Tracheal epithelial cell (primary cell): ENCODE data around the gene SMIM44. TPM values are rescaled to one million over a fixed set of nuclear protein-coding genes. Genes with fewer than 3 reads are reported as not detected.

Experiments used
- total RNA-seq: library from RNA; depleted of rRNA; stranded (reverse); fragments of >200 nt; gene quantifications from 2 replicates; pipeline ENCODE4 v1.2.1, GENCODE V29; 2014

SMIM44 gene
- total RNA-seq = 0.72 TPM in 1 of 2 replicates, not detected in the other

DNA sequence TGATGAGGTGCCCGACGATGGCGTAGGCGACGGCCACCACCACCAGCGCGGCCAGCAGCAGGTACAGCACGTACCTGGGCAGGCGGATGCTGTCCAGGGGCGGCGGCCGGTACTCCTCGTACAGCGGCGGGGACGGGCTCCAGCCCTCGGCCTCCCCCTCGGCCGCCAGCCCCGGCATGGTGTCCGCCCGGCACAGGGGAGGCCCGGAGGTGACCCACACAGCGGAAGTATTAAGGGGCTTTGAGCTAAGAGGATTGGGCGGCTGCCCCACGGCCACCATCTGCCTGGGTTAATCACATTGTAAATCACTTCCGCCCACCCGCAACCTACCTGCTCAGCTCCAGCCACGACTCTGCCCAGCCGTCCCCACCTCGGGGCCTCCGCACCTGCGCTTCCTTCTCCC lies at the start of gene SMIM44:
Gene SMIM44 (minus strand): TSS at position 216 of the 403 bp plus-strand sequence. CDS start 38 bp downstream, at position 178.

DNA sequence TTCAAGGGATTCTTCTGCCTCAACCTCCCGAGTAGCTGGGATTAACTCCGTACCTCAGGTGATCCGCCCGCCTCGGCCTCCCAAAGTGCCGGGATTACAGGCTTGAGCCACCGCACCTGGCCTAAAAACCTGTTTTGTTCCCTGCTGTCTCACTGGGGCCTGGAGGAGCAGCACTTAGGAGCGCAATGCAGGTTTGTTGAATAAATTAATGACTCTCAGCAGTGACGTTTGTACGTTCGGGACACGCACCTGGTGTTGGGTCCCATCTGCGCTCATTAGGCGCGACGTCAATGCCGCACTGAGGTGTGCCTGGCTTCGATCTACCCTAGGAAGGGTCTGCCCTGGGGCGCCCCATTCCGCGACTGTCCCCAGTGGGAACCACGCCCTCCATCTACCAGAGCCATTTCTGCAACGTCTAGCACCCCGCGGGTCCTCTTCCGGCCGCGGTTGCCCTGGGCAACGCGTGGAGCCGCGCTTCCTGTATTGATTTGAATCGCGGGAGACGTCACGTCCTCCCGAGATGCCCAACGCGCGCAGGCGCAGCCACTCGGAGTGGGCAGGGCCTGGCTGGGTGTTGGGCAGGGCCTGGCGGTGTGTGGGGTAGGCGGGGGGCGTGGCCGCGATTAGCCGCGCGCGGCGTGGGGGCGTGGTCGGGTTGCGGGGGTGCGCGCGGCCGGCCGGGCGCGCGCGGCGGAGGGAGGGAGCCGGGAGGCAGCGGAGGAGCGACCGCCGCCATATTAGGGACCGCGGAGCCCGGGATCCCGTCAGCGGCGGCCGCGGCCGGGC lies 22.6 kb upstream of the SMIM44 start, which contains the start of gene FZR1:
Gene FZR1 (plus strand): TSS at position 714 of the 786 bp plus-strand sequence. CDS start 16,679 bp downstream, outside the sequence.

DNA sequence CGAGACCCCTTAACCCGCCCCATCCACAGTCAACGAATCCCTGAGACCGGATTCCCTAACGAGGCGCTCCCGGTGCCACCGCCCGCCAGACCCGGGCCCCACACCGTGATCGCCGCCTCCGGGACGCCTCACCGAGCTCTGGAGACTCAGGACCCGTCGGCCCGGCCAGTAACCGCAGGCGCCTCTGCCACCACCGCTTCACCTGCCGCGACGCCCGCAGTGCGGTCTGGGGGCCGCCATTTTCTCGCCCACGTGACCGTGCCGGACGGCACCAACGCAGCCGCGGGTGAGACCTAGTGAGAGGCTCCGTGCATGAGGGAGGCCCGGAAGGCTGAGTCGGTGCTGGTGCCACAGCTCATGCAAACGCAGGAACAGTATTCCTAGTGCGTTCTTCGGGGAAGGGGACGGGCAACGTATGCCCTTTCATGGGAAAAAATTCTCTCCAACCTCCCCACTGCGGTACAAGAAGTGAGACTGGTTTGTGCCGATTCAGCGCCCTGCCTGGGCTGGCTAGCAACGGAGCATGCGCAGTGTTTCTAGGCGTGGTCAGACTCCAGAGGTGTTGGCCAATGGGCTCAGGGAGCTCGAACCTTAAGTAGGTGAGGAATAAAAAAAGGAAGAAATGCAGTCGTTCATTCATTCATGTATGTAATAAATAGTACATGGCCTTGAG lies 17.3 kb upstream of the SMIM44 start, which contains the start of gene DOHH:
Gene DOHH (minus strand): TSS at position 246 of the 673 bp plus-strand sequence. CDS start 3,860 bp downstream, outside the sequence.

DNA sequence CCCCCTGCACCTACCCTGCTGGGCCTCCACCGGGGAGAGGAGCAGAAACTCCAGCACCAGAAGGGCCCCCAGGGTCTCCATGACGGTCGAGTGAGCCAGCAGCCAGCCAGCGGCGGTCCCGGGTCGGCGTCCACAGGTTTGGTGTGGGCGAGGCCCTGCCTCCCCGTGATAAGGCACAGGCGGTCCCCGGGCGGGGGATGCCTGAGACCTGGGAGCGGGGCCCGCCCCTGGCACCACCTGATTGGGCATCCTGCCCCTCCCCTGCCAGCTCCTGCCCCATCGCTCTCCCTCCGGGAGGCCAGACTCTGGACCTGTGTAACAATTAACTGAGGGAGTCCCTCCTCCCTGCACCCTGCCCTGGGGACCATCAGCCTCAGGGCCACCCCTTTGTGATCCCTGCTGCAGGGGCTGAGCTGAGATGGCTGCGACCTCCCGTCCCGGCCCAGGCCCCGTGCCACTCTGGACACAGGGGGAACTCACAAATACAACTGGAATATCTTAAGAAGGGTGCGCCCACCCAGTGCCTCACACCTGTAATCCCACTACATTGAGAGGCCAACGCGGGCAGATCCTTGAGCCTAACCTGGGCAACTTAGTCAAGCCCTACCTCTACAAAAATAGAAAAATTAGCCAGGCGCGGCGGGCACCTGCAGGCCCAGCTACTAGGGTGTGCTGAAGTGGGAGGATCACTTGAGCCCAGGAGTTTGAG lies 2.7 kb downstream of the SMIM44 start, which contains the start of gene SMIM24:
Gene SMIM24 (minus strand): TSS at position 143 of the 709 bp plus-strand sequence. CDS start 62 bp downstream, at position 81.

Other genes starting within 250 kb of the SMIM44 start
- gene NFIC, start 116.9 kb downstream of the SMIM44 start, total RNA-seq = 18.6 and 30.5 TPM in 2 replicates
- gene SMIM24, start 2.9 kb downstream of the SMIM44 start, total RNA-seq = 0.24 TPM in 1 of 2 replicates, not detected in the other
- 14.5 and 16.2 TPM in 2 replicates for gene DOHH, start 17.2 kb upstream of the SMIM44 start, total RNA-seq
- gene FZR1, start 22.9 kb upstream of the SMIM44 start, total RNA-seq = 22.8 and 52.3 TPM in 2 replicates
- gene TEKTIP1, start 55.7 kb upstream of the SMIM44 start, total RNA-seq = not detected in 2 replicates
- 75.5 and 204 TPM in 2 replicates for gene MFSD12, start 74.1 kb upstream of the SMIM44 start, total RNA-seq
- gene HMG20B, start 89.5 kb upstream of the SMIM44 start, total RNA-seq = 51.8 and 87.7 TPM in 2 replicates
- not detected in 2 replicates for gene GIPC3, start 102.0 kb upstream of the SMIM44 start, total RNA-seq
- gene TBXA2R, start 123.4 kb upstream of the SMIM44 start, total RNA-seq = 0.24 TPM in 1 of 2 replicates, not detected in the other
- 29.0 and 29.6 TPM in 2 replicates for gene CACTIN, start 143.3 kb upstream of the SMIM44 start, total RNA-seq
- 7.2 and 10.8 TPM in 2 replicates for gene PIP5K1C, start 217.0 kb upstream of the SMIM44 start, total RNA-seq
- 2.3 and 5.1 TPM in 2 replicates for gene TJP3, start 224.9 kb upstream of the SMIM44 start, total RNA-seq